ENCODE data around the gene FGD3. TPM values are rescaled to one million over a fixed set of nuclear protein-coding genes. Genes with fewer than 3 reads are reported as not detected.

The FGD3 gene
- total RNA-seq, 6 experiments from 2014 or later, result not detected

DNA sequence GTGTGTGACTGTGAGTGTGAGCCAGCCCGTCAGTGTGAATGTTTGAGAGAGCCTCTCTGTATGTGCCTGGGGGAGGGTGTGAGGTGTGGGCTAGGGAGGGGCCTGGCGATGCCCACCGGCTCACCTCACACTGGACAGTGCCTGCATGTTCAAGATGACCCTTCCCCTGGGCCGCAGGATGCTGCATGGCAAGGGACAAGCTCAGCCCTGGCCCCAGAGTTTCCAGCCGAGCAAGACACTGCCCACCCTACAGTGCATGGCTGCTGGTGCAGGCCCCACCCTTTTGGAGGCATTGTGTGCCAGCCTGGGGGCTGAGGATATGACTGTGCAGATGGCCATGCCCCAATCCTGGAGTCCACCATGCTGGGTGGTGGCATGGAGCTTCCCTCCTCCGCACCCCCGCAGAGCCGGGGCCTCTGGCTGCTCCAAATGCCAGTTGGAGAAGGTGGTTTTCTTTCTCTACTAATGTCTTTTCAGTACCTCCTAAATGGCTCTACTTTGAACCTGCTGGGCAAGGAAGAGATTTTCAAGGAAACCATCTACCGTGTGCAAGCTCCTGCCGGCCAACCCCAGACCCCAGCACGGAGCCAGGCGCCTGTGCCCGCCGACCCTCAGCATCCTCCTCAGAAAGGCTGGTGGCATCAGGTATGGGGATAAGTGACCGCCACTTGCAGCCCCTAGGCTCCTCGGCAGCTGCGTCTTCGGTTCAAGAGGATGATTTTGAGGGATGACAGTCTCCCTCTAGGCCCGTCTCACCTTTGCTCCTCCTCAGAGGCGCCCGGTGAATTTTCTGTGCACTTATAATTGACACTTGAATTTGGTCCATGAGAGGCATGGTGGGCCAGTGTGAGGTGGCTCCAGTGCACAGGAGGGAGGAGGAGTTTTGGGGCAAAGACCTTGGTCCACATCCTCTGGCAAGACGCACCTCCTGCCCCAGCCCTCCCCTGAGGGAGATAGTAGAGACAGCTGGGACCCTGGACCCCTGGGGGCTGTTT is 27.7 kb downstream of the FGD3 start:
- H3K27me3 Mint-ChIP-seq (ENCODE audit: insufficient read depth), result peaks cover 14% of the 10 kb centered on the region
- no peak overlapping the region for H3K27ac Mint-ChIP-seq
- TF ChIP-seq, protein P1, sequence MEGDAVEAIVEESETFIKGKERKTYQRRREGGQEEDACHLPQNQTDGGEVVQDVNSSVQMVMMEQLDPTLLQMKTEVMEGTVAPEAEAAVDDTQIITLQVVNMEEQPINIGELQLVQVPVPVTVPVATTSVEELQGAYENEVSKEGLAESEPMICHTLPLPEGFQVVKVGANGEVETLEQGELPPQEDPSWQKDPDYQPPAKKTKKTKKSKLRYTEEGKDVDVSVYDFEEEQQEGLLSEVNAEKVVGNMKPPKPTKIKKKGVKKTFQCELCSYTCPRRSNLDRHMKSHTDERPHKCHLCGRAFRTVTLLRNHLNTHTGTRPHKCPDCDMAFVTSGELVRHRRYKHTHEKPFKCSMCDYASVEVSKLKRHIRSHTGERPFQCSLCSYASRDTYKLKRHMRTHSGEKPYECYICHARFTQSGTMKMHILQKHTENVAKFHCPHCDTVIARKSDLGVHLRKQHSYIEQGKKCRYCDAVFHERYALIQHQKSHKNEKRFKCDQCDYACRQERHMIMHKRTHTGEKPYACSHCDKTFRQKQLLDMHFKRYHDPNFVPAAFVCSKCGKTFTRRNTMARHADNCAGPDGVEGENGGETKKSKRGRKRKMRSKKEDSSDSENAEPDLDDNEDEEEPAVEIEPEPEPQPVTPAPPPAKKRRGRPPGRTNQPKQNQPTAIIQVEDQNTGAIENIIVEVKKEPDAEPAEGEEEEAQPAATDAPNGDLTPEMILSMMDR (IDR thresholded peaks at IDR 0.05), result no peak
- DNase-seq, result no peak
- peaks cover 4% of the 10 kb centered on the region; the same call in 1 of the 2 replicates for H3K4me1 Mint-ChIP-seq (ENCODE audit: low read depth)
- no peaks in the 10 kb centered on the region for H3K9me3 Mint-ChIP-seq
- H3K4me3 Mint-ChIP-seq, result no peak overlapping the region
- H3K36me3 Mint-ChIP-seq (ENCODE audit: low read depth), result no peaks in the 10 kb centered on the region

GRCh38 chr9:92976431-92976830 is 29.1 kb downstream of the FGD3 start:
- H3K9me3 Mint-ChIP-seq, result peaks cover 6% of the 10 kb centered on the region
- H3K27me3 Mint-ChIP-seq (ENCODE audit: insufficient read depth), result peaks cover 16% of the 10 kb centered on the region
- H3K4me3 Mint-ChIP-seq, result no peak overlapping the region
- no peaks in the 10 kb centered on the region for H3K36me3 Mint-ChIP-seq (ENCODE audit: low read depth)
- DNase-seq, result no peak
- TF ChIP-seq, protein P1 (IDR thresholded peaks at IDR 0.05), result no peak
- H3K4me1 Mint-ChIP-seq (ENCODE audit: low read depth), result peaks cover 5% of the 10 kb centered on the region; the same call in 1 of the 2 replicates
- no peak overlapping the region for H3K27ac Mint-ChIP-seq

DNA sequence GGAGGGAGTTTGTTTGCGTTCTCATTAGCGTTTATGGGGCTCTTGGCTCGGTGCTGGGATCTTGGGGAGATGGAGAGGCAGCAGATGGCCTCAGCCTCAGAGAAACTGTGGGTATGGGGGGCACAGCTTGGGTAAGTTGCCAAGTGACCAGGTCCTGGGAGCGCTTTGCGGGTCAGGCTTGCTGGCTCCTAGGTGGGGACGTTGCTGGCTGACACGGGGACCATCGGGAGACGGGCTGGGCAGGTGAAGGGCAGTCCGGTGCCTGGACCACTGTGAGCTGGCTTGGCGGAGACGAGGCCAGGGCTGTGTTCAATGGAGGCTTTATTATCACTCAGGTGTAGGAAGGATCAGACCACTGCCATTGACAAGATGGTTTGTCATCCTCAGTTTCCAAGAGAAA is 30.0 kb downstream of the FGD3 start:
- Mint-ChIP-seq H3K9me3 (peaks cover 15% of the 10 kb centered on the region), H3K4me3 (no peak overlapping the region), H3K27me3 (ENCODE audit: insufficient read depth) (peaks cover 16% of the 10 kb centered on the region), H3K4me1 (ENCODE audit: low read depth) (peaks cover 5% of the 10 kb centered on the region; the same call in 1 of the 2 replicates), H3K36me3 (ENCODE audit: low read depth) (no peaks in the 10 kb centered on the region), H3K27ac (no peak overlapping the region)
- TF ChIP-seq, protein P1 (IDR thresholded peaks at IDR 0.05), result no peak
- no peak for DNase-seq

DNA sequence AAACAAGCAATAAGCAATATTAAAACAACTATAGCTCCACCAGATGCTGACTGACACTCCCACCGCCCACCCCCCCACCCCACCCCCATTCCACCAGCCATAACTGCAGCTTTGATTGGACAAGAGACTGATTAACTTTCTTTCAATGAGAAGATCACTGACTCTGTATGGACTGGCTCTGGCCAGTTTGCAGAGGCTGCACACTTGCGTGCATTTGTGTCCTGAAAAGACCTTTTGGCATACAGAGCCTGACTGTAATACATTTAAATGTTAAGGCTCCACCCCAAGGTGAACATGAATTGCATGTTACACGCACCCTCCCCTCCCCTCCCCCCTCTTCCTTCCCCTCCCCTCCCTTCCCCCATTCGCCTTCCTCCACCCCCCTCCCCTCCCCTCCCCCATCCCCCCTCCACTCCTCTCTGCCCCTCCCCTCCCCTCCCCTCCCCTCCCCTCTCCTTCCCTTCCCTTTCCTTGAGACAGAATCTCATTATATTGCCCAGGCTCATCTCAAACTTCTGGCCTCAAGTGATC is 31.1 kb downstream of the FGD3 start:
- H3K27me3 Mint-ChIP-seq (ENCODE audit: insufficient read depth), result peaks cover 16% of the 10 kb centered on the region
- no peak for DNase-seq
- TF ChIP-seq, protein P1 (IDR thresholded peaks at IDR 0.05), result no peak
- no peak overlapping the region for H3K27ac Mint-ChIP-seq
- H3K4me3 Mint-ChIP-seq, result no peak overlapping the region
- peaks cover 25% of the 10 kb centered on the region for H3K9me3 Mint-ChIP-seq
- peaks cover 5% of the 10 kb centered on the region; the same call in 1 of the 2 replicates for H3K4me1 Mint-ChIP-seq (ENCODE audit: low read depth)
- H3K36me3 Mint-ChIP-seq (ENCODE audit: low read depth), result no peaks in the 10 kb centered on the region

DNA sequence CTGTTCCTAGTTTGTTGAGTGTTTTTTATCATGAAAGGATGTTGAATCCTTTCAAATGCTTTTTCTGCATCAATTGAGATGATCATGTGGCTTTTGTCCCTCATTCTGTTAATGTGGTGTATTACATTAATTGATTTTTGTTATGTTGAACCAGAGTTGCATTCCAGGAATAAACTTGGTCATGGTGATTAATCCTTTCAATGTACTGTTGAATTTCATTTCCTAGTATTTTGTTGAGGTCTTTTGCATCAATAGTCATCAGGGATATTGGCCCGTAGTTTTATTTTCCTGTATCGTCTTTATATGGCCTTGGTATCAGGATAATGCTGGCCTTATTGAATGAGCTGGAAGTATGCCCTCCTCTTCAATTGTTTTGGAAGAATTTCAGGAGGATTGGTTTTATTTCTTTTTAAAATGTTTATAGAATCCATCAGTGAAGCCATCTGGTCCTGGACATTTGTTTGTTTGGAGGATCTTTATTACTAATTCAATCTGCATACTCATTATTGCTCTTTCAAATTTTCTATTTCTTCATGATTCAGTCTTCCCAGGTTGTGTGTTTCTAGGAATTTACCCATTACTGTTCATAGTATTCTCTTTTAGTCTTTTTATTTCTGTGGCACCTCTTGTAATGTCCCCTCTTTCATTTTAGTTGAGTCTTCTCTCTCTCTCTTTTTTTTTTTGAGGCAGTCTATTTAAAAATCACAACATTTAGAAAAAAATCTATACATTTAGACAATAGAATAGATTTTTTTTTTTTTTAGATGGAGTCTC is 32.1 kb downstream of the FGD3 start:
- no peak overlapping the region for H3K4me3 Mint-ChIP-seq
- peaks cover 5% of the 10 kb centered on the region; the same call in 1 of the 2 replicates for H3K4me1 Mint-ChIP-seq (ENCODE audit: low read depth)
- TF ChIP-seq, protein P1 (IDR thresholded peaks at IDR 0.05), result no peak
- H3K27ac Mint-ChIP-seq, result no peak overlapping the region
- H3K9me3 Mint-ChIP-seq, result peaks cover 36% of the 10 kb centered on the region
- DNase-seq, result no peak
- H3K27me3 Mint-ChIP-seq (ENCODE audit: insufficient read depth), result peaks cover 11% of the 10 kb centered on the region
- no peaks in the 10 kb centered on the region for H3K36me3 Mint-ChIP-seq (ENCODE audit: low read depth)
